HL-60/S4 (cell line): ENCODE data around the gene TSPY3.
"Not testable (repeated sequence)": the region's sequence is repeated elsewhere in the genome, so short reads cannot be mapped to it uniquely, and the experiment has no call there.

Experiments
- in situ Hi-C: fragments of 300-500 bp; cut with MboI; formaldehyde crosslinking; loops from 2 replicates; pipeline ENCODE4 v1.14.3; 2022; ENCODE audit warnings: low sequenced_read_pairs

TSPY3 gene, protein sequence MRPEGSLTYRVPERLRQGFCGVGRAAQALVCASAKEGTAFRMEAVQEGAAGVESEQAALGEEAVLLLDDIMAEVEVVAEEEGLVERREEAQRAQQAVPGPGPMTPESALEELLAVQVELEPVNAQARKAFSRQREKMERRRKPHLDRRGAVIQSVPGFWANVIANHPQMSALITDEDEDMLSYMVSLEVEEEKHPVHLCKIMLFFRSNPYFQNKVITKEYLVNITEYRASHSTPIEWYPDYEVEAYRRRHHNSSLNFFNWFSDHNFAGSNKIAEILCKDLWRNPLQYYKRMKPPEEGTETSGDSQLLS

DNA sequence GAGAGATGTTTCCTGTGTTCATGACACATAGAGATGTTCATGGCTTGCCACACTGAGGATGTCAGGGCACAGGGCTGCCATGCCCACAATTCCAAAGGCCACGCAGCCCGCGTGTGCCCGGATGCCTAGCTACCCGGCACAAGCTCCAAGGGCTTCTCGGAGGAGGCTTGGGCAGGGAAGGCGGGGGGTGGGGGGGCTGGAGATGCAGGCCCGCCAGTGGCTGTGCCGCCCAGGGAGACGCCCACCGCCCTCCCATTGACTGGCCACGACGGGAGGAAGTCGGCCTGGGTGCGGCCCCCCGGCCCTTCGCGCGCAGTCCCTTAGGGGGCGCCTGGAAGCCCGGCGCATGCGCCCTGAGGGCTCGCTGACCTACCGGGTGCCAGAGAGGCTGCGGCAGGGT lies at the start of gene TSPY3:
Gene TSPY3 (plus strand): TSS at position 301 of the 400 bp plus-strand sequence. CDS start 46 bp downstream, at position 347.
- in situ Hi-C loops = not testable (repeated sequence)

DNA sequence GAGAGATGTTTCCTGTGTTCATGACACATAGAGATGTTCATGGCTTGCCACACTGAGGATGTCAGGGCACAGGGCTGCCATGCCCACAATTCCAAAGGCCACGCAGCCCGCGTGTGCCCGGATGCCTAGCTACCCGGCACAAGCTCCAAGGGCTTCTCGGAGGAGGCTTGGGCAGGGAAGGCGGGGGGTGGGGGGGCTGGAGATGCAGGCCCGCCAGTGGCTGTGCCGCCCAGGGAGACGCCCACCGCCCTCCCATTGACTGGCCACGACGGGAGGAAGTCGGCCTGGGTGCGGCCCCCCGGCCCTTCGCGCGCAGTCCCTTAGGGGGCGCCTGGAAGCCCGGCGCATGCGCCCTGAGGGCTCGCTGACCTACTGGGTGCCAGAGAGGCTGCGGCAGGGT lies 40.7 kb upstream of the TSPY3 start, which contains the start of gene TSPY8:
Gene TSPY8 (plus strand): TSS at position 301 of the 400 bp plus-strand sequence. CDS start 46 bp downstream, at position 347.
- in situ Hi-C loops = not testable (repeated sequence)

DNA sequence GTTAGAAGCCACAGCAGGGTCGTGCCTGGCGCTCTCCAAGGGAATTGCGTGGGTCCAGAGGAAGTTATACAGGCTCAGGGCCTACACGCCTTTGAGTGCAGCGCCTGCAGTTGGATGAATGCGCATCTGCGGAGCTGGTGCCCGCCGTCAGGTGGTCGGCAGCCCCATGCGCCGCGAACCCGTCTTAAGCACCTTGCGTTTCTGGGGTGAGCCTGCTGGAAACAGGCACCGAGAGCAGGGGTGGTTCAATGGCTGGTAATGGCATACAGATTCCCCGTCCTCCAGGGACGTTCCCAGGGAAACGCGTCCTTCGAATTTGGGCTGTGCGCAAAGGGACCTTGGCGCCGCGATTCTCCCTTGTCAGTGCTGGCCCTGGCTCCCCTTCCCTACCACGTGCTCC lies 1.7 kb upstream of the TSPY3 start:
- in situ Hi-C loops = not testable (repeated sequence)
